EL (cell line): Measurements from ENCODE around the gene CD2AP.
"Not testable (repeated sequence)": the region's sequence is repeated elsewhere in the genome, so short reads cannot be mapped to it uniquely, and the experiment has no call there.

Source experiments
- DNase-seq: peaks from one replicate; pipeline ENCODE4 v3.0.0-alpha.2; 2016

The CD2AP gene

GRCh38 chr6:47465117-47465516, 12.5 kb upstream of the CD2AP start:
- DNase-seq: no peak

DNA sequence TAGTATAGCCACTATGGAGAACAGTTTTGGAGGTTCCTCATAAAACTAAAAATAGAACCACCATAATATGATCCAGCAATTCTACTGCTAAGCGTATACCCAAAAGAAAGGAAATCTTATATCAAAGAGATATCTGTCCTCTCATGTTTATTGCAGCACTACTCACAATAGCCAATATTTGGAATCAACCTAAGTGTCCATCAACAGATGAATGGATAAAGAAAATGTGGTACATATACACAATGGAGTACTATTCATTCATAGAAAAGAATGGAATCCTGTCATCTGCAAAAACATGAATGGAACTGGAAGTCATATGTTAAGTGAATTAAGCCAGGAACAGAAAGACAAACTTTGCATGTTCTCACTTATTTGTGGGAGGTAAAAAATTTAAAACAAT, 5.7 kb upstream of the CD2AP start:
- DNase-seq: no peak

GRCh38 chr6:47473791-47474346, 3.7 kb upstream of the CD2AP start:
- DNase-seq: no peak

- DNase-seq: no peak
Observed at GRCh38 chr6:47475319-47475816, 2.2 kb upstream of the CD2AP start.

DNA sequence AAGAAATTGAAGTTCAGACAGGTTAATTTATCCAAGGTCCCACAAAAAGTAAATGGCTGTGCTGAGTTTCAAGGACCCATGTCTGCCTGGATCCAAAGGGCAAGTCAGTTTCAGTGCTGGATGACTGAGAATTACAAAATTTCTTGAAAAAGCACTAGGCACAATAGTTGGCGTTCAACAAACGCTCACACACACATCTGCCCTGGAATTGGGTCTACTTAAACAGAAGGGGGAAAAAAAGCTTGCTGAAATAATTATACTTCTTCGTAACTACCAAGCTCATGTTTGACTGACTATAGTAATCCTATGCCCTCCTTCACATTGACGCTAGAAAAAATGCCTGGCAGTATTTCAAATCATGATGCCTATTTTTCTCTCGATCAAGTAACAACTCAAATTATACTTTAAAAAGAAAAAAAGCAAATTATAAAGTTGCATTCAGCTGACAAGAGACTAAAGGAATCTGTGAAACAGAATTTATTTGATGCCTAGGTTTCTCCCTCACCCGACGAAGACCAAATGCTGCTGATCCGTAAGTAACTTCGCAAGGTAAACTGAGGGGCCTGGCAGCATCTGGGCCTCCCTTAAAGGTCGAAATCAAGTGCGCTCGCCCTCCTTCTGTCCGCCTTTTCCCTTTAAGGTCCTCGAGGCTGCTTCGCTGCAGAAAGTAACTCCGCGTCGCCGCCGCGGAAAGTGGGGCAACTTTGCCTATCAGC, 650 bp upstream of the CD2AP start:
- DNase-seq: no peak

GRCh38 chr6:47478233-47479139, 897 bp downstream of the CD2AP start:
- peak; percentile 42 for DNase-seq

DNA sequence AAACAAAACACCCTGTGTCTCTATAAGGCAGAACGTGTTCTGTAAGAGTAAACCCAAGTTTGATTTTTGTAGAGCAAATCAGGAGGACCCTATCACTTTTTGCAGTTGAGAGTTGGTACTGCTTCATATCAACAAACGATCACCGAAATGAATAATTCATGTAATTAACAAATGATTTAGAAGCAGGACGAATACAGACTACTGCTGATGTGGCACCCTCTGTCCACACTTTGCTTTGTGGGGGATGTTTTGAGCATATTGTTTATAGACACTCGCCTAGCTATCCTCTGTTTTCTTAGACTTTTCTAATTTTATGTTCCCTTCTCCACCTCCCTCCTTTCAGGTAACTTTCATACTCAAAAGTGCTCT, 1.5 kb downstream of the CD2AP start:
- no peak for DNase-seq

GRCh38 chr6:47479874-47480273, 2.3 kb downstream of the CD2AP start:
- no peak for DNase-seq

DNA sequence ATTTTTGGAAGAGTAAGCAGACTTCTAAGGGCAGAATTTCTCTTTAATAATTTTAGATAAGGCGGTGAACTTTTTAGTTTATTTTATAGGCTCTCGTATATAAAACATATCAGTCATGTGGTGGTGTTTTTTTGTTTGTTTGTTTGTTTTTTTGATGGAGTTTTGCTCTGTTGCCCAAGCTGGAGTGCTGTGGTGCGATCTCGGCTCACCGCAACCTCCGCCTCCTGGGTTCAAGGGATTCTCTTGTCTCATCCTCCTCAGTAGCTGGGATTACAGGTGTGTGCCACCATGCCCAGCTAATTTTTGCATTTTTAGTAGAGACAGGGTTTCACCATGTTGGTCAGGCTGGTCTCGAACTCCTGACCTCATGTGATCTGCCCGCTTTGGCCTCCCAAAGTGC, 3.6 kb downstream of the CD2AP start:
- DNase-seq: not testable (repeated sequence)

- no peak for DNase-seq
Observed at GRCh38 chr6:47481806-47482205, 4.2 kb downstream of the CD2AP start.

DNA sequence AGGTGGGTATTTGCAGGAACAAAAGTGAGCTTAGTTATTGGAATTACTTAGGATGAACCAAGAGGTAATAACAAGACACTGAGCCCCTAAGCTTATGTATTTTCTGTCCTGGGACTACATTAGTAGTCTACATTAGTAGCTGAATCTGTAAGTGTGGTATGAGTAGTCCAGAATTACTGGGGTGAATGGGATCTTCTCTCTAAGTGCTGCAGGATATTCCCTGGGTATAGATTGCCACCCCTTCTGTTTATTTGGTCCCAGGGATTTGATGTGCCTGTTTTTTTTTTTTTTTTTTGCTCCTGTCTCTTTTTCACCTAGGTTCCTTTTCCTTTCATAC, 5.9 kb downstream of the CD2AP start:
- DNase-seq: peak; percentile 6

DNA sequence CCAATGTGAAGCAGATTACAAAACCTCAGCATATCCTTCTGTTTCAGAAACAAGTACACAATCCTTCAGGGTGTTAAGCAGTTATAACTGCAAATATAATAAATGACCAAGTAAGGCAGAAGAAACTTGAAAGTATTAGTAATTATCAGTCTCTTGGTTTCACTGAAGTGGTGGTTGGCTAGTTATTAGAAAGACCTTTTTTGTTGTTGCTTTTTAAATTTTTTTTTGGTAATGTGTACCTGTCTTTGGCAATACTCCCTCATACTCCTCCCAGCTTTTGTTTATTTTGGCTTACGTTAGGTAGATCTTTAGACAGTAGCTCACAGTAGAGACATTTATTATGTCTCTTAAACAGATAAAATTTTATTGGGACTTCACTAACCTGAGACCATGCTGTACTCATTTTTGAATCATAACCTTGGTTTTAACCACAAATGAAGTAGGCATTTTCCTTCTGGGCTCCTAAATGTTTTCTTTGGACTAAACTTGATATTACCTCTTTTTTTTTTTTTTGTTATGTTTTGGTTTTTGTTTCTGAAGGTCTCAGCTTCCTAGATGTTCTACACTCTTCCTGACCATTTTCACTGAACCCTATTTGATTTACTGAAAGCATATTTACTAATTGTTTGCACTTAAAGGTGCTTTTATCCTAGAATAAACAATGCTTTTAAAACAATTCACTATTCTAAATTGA, 6.4 kb downstream of the CD2AP start:
- DNase-seq: peak; percentile 63

- DNase-seq: peak; percentile 93
Observed at GRCh38 chr6:47484616-47485015, 7.0 kb downstream of the CD2AP start.

DNA sequence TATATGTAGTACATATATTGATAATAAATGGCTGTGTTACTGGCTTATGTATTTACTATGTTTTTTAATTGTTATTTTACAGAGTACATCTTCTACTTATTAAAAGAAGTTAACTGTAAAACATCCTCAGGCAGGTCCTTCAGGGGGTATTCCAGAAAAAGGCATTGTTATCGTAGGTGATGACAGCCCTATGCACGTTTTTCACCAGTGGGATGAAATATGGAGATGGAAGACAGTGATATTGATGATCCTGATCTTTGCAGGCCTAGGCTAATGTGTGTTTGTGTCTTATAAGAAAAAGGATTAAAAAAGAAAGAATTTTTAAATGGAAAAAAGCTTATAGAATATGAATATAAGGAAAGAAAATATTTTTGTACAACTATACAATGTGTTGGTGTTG, 7.5 kb downstream of the CD2AP start:
- no peak for DNase-seq

GRCh38 chr6:47485491-47486135, 8.0 kb downstream of the CD2AP start:
- DNase-seq: no peak

DNA sequence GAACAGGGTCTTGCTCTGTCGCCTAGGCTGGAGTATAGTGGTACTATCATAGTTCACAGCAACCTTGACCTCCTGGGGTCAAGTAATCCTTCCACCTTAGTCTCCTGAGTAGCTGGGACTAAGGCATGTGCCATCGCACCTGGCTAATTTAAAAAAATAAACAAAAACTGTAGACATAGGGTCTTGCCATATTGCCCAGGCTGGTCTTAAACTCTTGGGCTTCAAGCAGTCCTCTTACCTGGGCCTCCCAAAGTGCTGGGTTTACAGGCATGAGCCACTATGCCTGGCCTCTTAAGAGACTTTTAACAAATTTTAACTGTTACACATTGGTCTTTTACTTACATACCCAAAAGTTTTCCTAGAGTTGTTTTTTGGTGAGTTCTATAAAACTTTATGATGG, 12.4 kb downstream of the CD2AP start:
- DNase-seq: no peak

GRCh38 chr6:47490676-47491075, 13.1 kb downstream of the CD2AP start:
- DNase-seq: no peak

DNA sequence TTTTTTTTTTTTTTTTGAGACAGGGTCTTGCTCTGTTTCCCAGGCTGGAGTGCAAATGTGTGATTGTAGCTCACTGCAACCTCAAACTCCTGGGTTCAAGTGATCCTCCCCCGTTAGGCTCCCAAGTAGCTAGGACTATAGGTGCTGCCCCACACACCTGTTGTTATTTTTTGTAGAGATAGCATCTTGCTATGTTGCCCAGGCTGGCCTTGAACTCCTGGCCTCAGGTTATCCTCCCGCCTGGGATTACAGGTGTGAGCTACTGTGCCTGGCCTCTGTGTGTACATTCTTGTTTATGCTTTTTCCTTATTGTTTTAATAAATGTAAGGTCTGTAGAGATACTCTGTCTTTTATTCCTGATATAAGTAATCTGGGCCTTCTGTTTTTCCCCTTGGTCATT, 14.8 kb downstream of the CD2AP start:
- no peak for DNase-seq

- DNase-seq: no peak
Observed at GRCh38 chr6:47495207-47495606, 17.6 kb downstream of the CD2AP start.

GRCh38 chr6:47495954-47496545, 18.5 kb downstream of the CD2AP start:
- no peak for DNase-seq

GRCh38 chr6:47496935-47497579, 19.5 kb downstream of the CD2AP start:
- DNase-seq: no peak

DNA sequence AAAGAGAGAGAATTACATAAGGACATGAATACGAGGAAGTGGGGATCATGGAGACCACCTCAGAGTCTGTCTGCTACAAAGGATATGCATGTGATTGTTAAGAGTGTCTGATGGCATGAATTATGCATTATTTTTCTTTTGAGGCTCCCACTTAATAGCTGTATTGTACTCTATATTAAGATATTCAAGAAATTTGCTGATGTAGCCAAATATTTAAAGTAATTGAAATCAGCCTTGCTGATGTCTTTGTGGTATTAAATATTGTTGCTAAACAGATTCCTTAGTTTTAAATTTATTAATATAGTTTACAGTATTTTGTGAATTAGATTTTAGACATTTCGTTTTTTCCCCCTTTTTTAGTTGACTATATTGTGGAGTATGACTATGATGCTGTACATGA, 25.3 kb downstream of the CD2AP start:
- no peak for DNase-seq
